ENCODE results near the gene FAM53B.

The FAM53B gene

GRCh38 chr10:124695259-124695658 is 48.9 kb downstream of the FAM53B start:
- no peak for DNase-seq

GRCh38 chr10:124694481-124695220 is 49.5 kb downstream of the FAM53B start:
- peak; percentile 44 for DNase-seq

GRCh38 chr10:124693801-124694416 is 50.3 kb downstream of the FAM53B start:
- DNase-seq = peak; percentile 51

GRCh38 chr10:124693396-124693795 is 50.8 kb downstream of the FAM53B start:
- DNase-seq = no peak

GRCh38 chr10:124692100-124692446 is 52.1 kb downstream of the FAM53B start:
- no peak for DNase-seq

- DNase-seq = no peak
Observed at GRCh38 chr10:124691421-124692099, 52.6 kb downstream of the FAM53B start.

- no peak for DNase-seq
Observed at GRCh38 chr10:124691002-124691401, 53.2 kb downstream of the FAM53B start.

GRCh38 chr10:124689911-124690498 is 54.2 kb downstream of the FAM53B start:
- DNase-seq = no peak

GRCh38 chr10:124688889-124689670 is 55.1 kb downstream of the FAM53B start:
- peak; percentile 75 for DNase-seq

- no peak for DNase-seq
Observed at GRCh38 chr10:124688386-124688785, 55.8 kb downstream of the FAM53B start.

- no peak for DNase-seq
Observed at GRCh38 chr10:124686707-124687376, 57.3 kb downstream of the FAM53B start.

- no peak for DNase-seq
Observed at GRCh38 chr10:124685261-124685660, 58.9 kb downstream of the FAM53B start.

GRCh38 chr10:124683814-124684213 is 60.4 kb downstream of the FAM53B start:
- no peak for DNase-seq

- DNase-seq = no peak
Observed at GRCh38 chr10:124681626-124682552, 62.3 kb downstream of the FAM53B start.

- DNase-seq = no peak
Observed at GRCh38 chr10:124681091-124681490, 63.1 kb downstream of the FAM53B start.

GRCh38 chr10:124680675-124681074 is 63.5 kb downstream of the FAM53B start:
- no peak for DNase-seq

- DNase-seq = no peak
Observed at GRCh38 chr10:124679401-124679800, 64.8 kb downstream of the FAM53B start.

GRCh38 chr10:124678557-124679240 is 65.5 kb downstream of the FAM53B start:
- DNase-seq = peak; percentile 74

- DNase-seq = no peak
Observed at GRCh38 chr10:124677749-124678556, 66.2 kb downstream of the FAM53B start.

- DNase-seq = no peak
Observed at GRCh38 chr10:124677293-124677699, 66.9 kb downstream of the FAM53B start.
